NCI-H510A treated with DMSO at 0.1 percent for 48 hours (cell line): ENCODE results near the gene LRP2BP.
"Not testable (repeated sequence)": the region's sequence is repeated elsewhere in the genome, so short reads cannot be mapped to it uniquely, and the experiment has no call there.

Experiments
- DNase-seq: peaks from one replicate; lab custom pipeline; 2025; lab: John Stamatoyannopoulos, UW

LRP2BP gene

GRCh38 chr4:185325721-185326120, 70.0 kb downstream of the LRP2BP start:
- not testable (repeated sequence) for DNase-seq

- DNase-seq: not testable (repeated sequence)
Observed at GRCh38 chr4:185324361-185324760, 71.4 kb downstream of the LRP2BP start.

GRCh38 chr4:185323606-185324005, 72.1 kb downstream of the LRP2BP start:
- no peak for DNase-seq

- DNase-seq: no peak
Observed at GRCh38 chr4:185322803-185323202, 72.9 kb downstream of the LRP2BP start.

GRCh38 chr4:185318679-185319078, 77.0 kb downstream of the LRP2BP start:
- peak; percentile 24 for DNase-seq

- DNase-seq: no peak
Observed at GRCh38 chr4:185317880-185318279, 77.8 kb downstream of the LRP2BP start.

GRCh38 chr4:185317462-185317861, 78.3 kb downstream of the LRP2BP start:
- DNase-seq: not testable (repeated sequence)
